HG03342 (cell line): ENCODE results near the gene DOCK10.
A peak's percentile ranks its signal among the peaks of the same experiment; 100 is the strongest.
"Not testable (repeated sequence)": the region's sequence is repeated elsewhere in the genome, so short reads cannot be mapped to it uniquely, and the experiment has no call there.

Experiments
- ATAC-seq: cut with Tn5 transposase; IDR thresholded peaks from one replicate; pipeline ENCODE4 v1.9.1; 2021; ENCODE audit warnings: mild to moderate bottlenecking, moderate library complexity; ENCODE audit not compliant: unreplicated experiment

The DOCK10 gene

GRCh38 chr2:225041851-225042799 is at the start of gene DOCK10:
Gene DOCK10 (minus strand): TSS chr2:225042468. CDS start chr2:225042374, 94 bp downstream.
- ATAC-seq = peak; percentile 24

GRCh38 chr2:225091336-225091735 is 49.1 kb upstream of the DOCK10 start:
- ATAC-seq = no peak

GRCh38 chr2:225090746-225091145 is 48.5 kb upstream of the DOCK10 start:
- ATAC-seq = no peak

- no peak for ATAC-seq
Measured at GRCh38 chr2:225086915-225087314, 44.6 kb upstream of the DOCK10 start.

GRCh38 chr2:225086439-225086838 is 44.2 kb upstream of the DOCK10 start:
- ATAC-seq = no peak

GRCh38 chr2:225083276-225083675 is 41.0 kb upstream of the DOCK10 start:
- no peak for ATAC-seq

- ATAC-seq = no peak
Measured at GRCh38 chr2:225076125-225076524, 33.9 kb upstream of the DOCK10 start.

GRCh38 chr2:225074919-225075681 is 32.8 kb upstream of the DOCK10 start:
- no peak for ATAC-seq

GRCh38 chr2:225074366-225074765 is 32.1 kb upstream of the DOCK10 start:
- ATAC-seq = no peak

- ATAC-seq = no peak
Measured at GRCh38 chr2:225073198-225073597, 30.9 kb upstream of the DOCK10 start.

GRCh38 chr2:225072444-225072843 is 30.2 kb upstream of the DOCK10 start:
- no peak for ATAC-seq

GRCh38 chr2:225070811-225071210 is 28.5 kb upstream of the DOCK10 start:
- ATAC-seq = no peak

GRCh38 chr2:225069966-225070365 is 27.7 kb upstream of the DOCK10 start:
- ATAC-seq = no peak

GRCh38 chr2:225069477-225069876 is 27.2 kb upstream of the DOCK10 start:
- ATAC-seq = no peak

GRCh38 chr2:225065882-225066281 is 23.6 kb upstream of the DOCK10 start:
- no peak for ATAC-seq

GRCh38 chr2:225064928-225065327 is 22.7 kb upstream of the DOCK10 start:
- ATAC-seq = no peak

GRCh38 chr2:225064362-225064761 is 22.1 kb upstream of the DOCK10 start:
- ATAC-seq = no peak

GRCh38 chr2:225056330-225057073 is 14.2 kb upstream of the DOCK10 start:
- no peak for ATAC-seq

- ATAC-seq = no peak
Measured at GRCh38 chr2:225055714-225056113, 13.4 kb upstream of the DOCK10 start.

- peak; percentile 78 for ATAC-seq
Measured at GRCh38 chr2:225052703-225053102, 10.4 kb upstream of the DOCK10 start.

- not testable (repeated sequence) for ATAC-seq
Measured at GRCh38 chr2:225047502-225047901, 5.2 kb upstream of the DOCK10 start.
